ENCODE measurements around the gene PIERCE2.

Gene PIERCE2
- 0 to 0.50 (median 0.13) reads per million in 9 experiments for total RNA-seq

GRCh38 chr15:55408012-55408928 is at the start of gene PIERCE2, which contains the start of gene CCPG1:
Gene PIERCE2 (plus strand): TSS chr15:55408495. CDS start chr15:55408769, 274 bp downstream.
Gene CCPG1 (minus strand): TSS chr15:55408359. CDS start chr15:55389424, 18,935 bp downstream.
- Mint-ChIP-seq H3K4me3 (peak within 1 kb of the TSS; percentile 83 to 87), H3K4me1 (ENCODE audit: low read depth in 2 of 2) (peaks cover 13 to 30% of the 10 kb centered on the region in 2 donors), H3K27ac (peak within 1 kb of the TSS; percentile 87 to 96), H3K9me3 (no peaks in the 10 kb centered on the region), H3K36me3 (ENCODE audit: insufficient read depth) (peaks cover 15% of the 10 kb centered on the region), H3K27me3 (no peaks in the 10 kb centered on the region)
- DNase-seq (peak; percentile 86 to 88 (median 86)), ATAC-seq (replicated peaks) (peak; percentile 87)

- Mint-ChIP-seq H3K27me3 (no peaks in the 10 kb centered on the region), H3K4me1 (ENCODE audit: low read depth in 2 of 2) (peaks cover 0 to 3% of the 10 kb centered on the region in 2 donors), H3K4me3 (no peak overlapping the region), H3K9me3 (no peaks in the 10 kb centered on the region), H3K36me3 (ENCODE audit: insufficient read depth) (peaks cover 42% of the 10 kb centered on the region), H3K27ac (peak overlapping the region in 1 of 2 donors; percentile 52)
- DNase-seq (no peak), ATAC-seq (replicated peaks) (no peak)
These were observed 48.0 kb upstream of the PIERCE2 start for GRCh38 chr15:55360256-55360655.

GRCh38 chr15:55361048-55361447 is 47.2 kb upstream of the PIERCE2 start:
- Mint-ChIP-seq H3K4me3 (no peak overlapping the region), H3K27me3 (no peaks in the 10 kb centered on the region), H3K36me3 (ENCODE audit: insufficient read depth) (peaks cover 36% of the 10 kb centered on the region), H3K9me3 (no peaks in the 10 kb centered on the region), H3K4me1 (ENCODE audit: low read depth in 2 of 2) (peaks cover 0 to 3% of the 10 kb centered on the region in 2 donors), H3K27ac (peak overlapping the region in 1 of 2 donors; percentile 52)
- no peak for ATAC-seq (replicated peaks)
- DNase-seq = no peak

- Mint-ChIP-seq H3K27ac (peak overlapping the region in 1 of 2 donors; percentile 51), H3K9me3 (no peaks in the 10 kb centered on the region), H3K4me1 (ENCODE audit: low read depth in 2 of 2) (peaks cover 0 to 3% of the 10 kb centered on the region in 2 donors), H3K36me3 (ENCODE audit: insufficient read depth) (peaks cover 22% of the 10 kb centered on the region), H3K27me3 (no peaks in the 10 kb centered on the region), H3K4me3 (no peak overlapping the region)
- DNase-seq (no peak), ATAC-seq (replicated peaks) (no peak)
These were observed 45.7 kb upstream of the PIERCE2 start for GRCh38 chr15:55362641-55363040.

GRCh38 chr15:55366981-55367380 is 41.3 kb upstream of the PIERCE2 start:
- H3K27me3 Mint-ChIP-seq = no peaks in the 10 kb centered on the region
- H3K27ac Mint-ChIP-seq = no peak overlapping the region
- no peaks in the 10 kb centered on the region for H3K4me1 Mint-ChIP-seq (ENCODE audit: low read depth in 2 of 2)
- H3K4me3 Mint-ChIP-seq = no peak overlapping the region
- peaks cover 48% of the 10 kb centered on the region for H3K36me3 Mint-ChIP-seq (ENCODE audit: insufficient read depth)
- ATAC-seq (replicated peaks) = no peak
- H3K9me3 Mint-ChIP-seq = no peaks in the 10 kb centered on the region
- no peak for DNase-seq

GRCh38 chr15:55372701-55373440 is 35.4 kb upstream of the PIERCE2 start:
- ATAC-seq (replicated peaks) = no peak
- Mint-ChIP-seq H3K36me3 (ENCODE audit: insufficient read depth) (peaks cover 78% of the 10 kb centered on the region), H3K4me3 (no peak overlapping the region), H3K27me3 (no peaks in the 10 kb centered on the region), H3K27ac (peak overlapping the region in 1 of 2 donors; percentile 65), H3K9me3 (no peaks in the 10 kb centered on the region), H3K4me1 (ENCODE audit: low read depth in 2 of 2) (no peaks in the 10 kb centered on the region)
- no peak for DNase-seq

- H3K4me3 Mint-ChIP-seq = no peak overlapping the region
- ATAC-seq (replicated peaks) (no peak), DNase-seq (no peak)
- H3K9me3 Mint-ChIP-seq = no peaks in the 10 kb centered on the region
- peaks cover 59% of the 10 kb centered on the region for H3K36me3 Mint-ChIP-seq (ENCODE audit: insufficient read depth)
- peaks cover 0 to 11% of the 10 kb centered on the region in 2 donors for H3K4me1 Mint-ChIP-seq (ENCODE audit: low read depth in 2 of 2)
- H3K27ac Mint-ChIP-seq = no peak overlapping the region
- H3K27me3 Mint-ChIP-seq = no peaks in the 10 kb centered on the region
These were observed 29.2 kb upstream of the PIERCE2 start for GRCh38 chr15:55379095-55379494.

- Mint-ChIP-seq H3K4me1 (ENCODE audit: low read depth in 2 of 2) (peaks cover 0 to 12% of the 10 kb centered on the region in 2 donors), H3K36me3 (ENCODE audit: insufficient read depth) (peaks cover 56% of the 10 kb centered on the region)
These were observed 26.7 kb upstream of the PIERCE2 start for GRCh38 chr15:55381595-55381994.

GRCh38 chr15:55383687-55384086 is 24.6 kb upstream of the PIERCE2 start:
- H3K27me3 Mint-ChIP-seq = no peaks in the 10 kb centered on the region
- no peak for ATAC-seq (replicated peaks)
- H3K4me1 Mint-ChIP-seq (ENCODE audit: low read depth in 2 of 2) = peaks cover 0 to 12% of the 10 kb centered on the region in 2 donors

More at GRCh38 chr15:55381595-55381994, 26.7 kb upstream of the PIERCE2 start:
- ATAC-seq (replicated peaks) (no peak), DNase-seq (no peak)
- Mint-ChIP-seq H3K4me3 (no peak overlapping the region), H3K9me3 (no peaks in the 10 kb centered on the region), H3K27me3 (no peaks in the 10 kb centered on the region), H3K27ac (no peak overlapping the region)

GRCh38 chr15:55387027-55387426 is 21.3 kb upstream of the PIERCE2 start:
- ATAC-seq (replicated peaks) = no peak
- no peaks in the 10 kb centered on the region for H3K27me3 Mint-ChIP-seq
- H3K27ac Mint-ChIP-seq = no peak overlapping the region
- H3K9me3 Mint-ChIP-seq = no peaks in the 10 kb centered on the region
- H3K4me1 Mint-ChIP-seq (ENCODE audit: low read depth in 2 of 2) = peaks cover 0 to 23% of the 10 kb centered on the region in 2 donors
- H3K4me3 Mint-ChIP-seq = no peak overlapping the region
- DNase-seq = no peak
- peaks cover 44% of the 10 kb centered on the region for H3K36me3 Mint-ChIP-seq (ENCODE audit: insufficient read depth)

More at GRCh38 chr15:55383687-55384086, 24.6 kb upstream of the PIERCE2 start:
- no peak for DNase-seq
- Mint-ChIP-seq H3K27ac (no peak overlapping the region), H3K36me3 (ENCODE audit: insufficient read depth) (peaks cover 51% of the 10 kb centered on the region), H3K4me3 (no peak overlapping the region), H3K9me3 (no peaks in the 10 kb centered on the region)

GRCh38 chr15:55389264-55389607 is 19.1 kb upstream of the PIERCE2 start:
- Mint-ChIP-seq H3K27me3 (no peaks in the 10 kb centered on the region), H3K4me3 (no peak overlapping the region), H3K9me3 (no peaks in the 10 kb centered on the region), H3K4me1 (ENCODE audit: low read depth in 2 of 2) (peaks cover 4 to 23% of the 10 kb centered on the region in 2 donors), H3K27ac (no peak overlapping the region), H3K36me3 (ENCODE audit: insufficient read depth) (peaks cover 46% of the 10 kb centered on the region)
- DNase-seq (no peak), ATAC-seq (replicated peaks) (no peak)

- no peaks in the 10 kb centered on the region for H3K27me3 Mint-ChIP-seq
- H3K4me3 Mint-ChIP-seq = no peak overlapping the region
- ATAC-seq (replicated peaks) = no peak
- peak overlapping the region in 1 of 2 donors; percentile 60 for H3K27ac Mint-ChIP-seq
- H3K36me3 Mint-ChIP-seq (ENCODE audit: insufficient read depth) = peaks cover 20% of the 10 kb centered on the region
- DNase-seq = no peak
- no peaks in the 10 kb centered on the region for H3K9me3 Mint-ChIP-seq
- H3K4me1 Mint-ChIP-seq (ENCODE audit: low read depth in 2 of 2) = peaks cover 16 to 60% of the 10 kb centered on the region in 2 donors
These were observed 13.6 kb upstream of the PIERCE2 start for GRCh38 chr15:55394694-55395093.

- no peak overlapping the region for H3K27ac Mint-ChIP-seq
- peaks cover 15% of the 10 kb centered on the region for H3K36me3 Mint-ChIP-seq (ENCODE audit: insufficient read depth)
- H3K27me3 Mint-ChIP-seq = no peaks in the 10 kb centered on the region
- peaks cover 32 to 64% of the 10 kb centered on the region in 2 donors for H3K4me1 Mint-ChIP-seq (ENCODE audit: low read depth in 2 of 2)
- ATAC-seq (replicated peaks) (no peak), DNase-seq (no peak)
- H3K4me3 Mint-ChIP-seq = no peak overlapping the region
- H3K9me3 Mint-ChIP-seq = no peaks in the 10 kb centered on the region
These were observed 10.1 kb upstream of the PIERCE2 start for GRCh38 chr15:55398243-55398642.

Data from effector memory CD8-positive, alpha-beta T cell (primary cell).